GM18507 (cell line): ENCODE data around the gene SLC35F6.
"Not testable (repeated sequence)": the region's sequence is repeated elsewhere in the genome, so short reads cannot be mapped to it uniquely, and the experiment has no call there.

Source experiments
- DNase-seq: peaks from one replicate; pipeline ENCODE4 v3.0.0; 2011; ENCODE audit warnings: low read depth; ENCODE audit not compliant: insufficient read length; ENCODE audit errors: extremely low spot score
- FAIRE-seq: peaks from 2 replicates; lab custom pipeline; 2011; peaks lifted over from hg19 to GRCh38; lab: Jason Lieb, UNC

Gene SLC35F6

DNA sequence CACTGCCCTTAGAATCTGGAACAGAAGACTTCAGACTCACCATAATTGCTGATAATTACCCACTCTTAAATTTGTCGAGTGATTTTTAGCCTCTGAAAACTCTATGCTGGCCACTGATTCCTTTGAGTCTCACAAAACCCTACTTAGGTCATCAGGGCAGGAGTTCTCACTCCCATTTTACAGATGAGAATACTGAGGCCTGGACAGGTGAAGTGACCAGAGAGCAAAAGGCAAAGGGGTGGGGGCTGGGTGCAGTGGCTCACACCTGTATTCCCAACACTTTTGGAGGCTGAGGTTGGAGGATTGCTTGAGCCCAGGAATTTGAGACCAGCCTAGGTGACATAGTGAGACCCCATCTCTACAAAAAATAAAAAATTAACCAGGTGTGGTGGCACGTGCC is 34.8 kb upstream of the SLC35F6 start:
- DNase-seq (no peak), FAIRE-seq (no peak)

DNA sequence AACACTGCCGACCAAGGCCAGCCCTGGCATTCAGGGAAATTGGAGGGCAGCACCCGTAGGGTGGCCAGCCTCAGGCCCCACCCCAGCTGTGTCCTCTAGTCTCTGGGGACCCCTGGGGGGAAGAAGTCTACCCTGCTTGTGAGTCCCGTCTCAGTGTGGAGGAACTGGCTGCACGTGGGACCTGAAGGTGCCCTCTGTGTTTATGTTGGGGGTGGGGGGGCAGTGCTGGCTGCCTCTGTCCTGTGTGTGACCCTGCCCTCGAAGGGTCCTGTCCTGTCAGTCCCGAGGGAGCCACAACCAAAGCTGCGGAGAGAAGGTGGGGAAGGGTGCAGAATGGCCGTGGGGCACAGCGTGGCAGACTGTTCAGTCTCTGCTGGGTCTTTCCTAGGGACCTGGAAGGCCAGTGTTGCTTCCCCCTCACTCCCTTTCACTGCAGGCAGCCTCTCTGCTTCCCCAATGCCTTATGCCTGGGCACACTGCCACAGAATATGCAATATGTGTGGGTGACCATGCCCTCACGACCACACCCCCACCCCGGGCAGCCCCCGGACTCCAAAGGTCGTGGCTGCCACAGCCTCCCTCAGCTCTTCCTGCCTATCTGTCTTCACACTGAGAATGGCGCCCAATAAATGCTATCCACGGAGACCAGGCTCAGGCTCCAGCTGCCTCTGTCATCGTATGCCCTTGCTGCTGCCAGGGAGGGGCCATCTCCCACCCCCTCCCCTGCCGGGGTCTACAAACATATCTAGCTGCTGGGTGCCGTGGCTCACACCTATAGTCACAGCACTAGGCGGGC is 33.3 kb upstream of the SLC35F6 start:
- DNase-seq (no peak), FAIRE-seq (no peak)

DNA sequence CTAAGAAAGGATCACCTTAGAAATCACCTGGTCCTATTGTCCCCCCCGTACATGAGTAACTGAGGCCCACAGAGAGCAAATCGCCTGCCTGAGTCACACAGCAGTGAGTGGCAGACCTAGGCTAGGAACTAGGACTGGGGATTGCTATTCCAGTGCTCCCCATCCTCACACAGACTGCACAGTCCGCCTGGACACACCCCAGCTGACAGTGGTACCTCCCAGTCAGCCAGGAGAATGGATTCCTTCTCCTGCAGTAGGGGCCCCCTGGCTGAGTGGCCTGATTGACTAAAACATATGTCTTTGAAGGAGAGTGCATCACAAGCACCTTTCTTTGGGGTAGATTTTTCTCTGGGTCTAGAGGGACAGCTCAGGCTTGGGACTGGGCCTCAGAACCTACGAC is 32.4 kb upstream of the SLC35F6 start:
- FAIRE-seq (no peak), DNase-seq (no peak)

DNA sequence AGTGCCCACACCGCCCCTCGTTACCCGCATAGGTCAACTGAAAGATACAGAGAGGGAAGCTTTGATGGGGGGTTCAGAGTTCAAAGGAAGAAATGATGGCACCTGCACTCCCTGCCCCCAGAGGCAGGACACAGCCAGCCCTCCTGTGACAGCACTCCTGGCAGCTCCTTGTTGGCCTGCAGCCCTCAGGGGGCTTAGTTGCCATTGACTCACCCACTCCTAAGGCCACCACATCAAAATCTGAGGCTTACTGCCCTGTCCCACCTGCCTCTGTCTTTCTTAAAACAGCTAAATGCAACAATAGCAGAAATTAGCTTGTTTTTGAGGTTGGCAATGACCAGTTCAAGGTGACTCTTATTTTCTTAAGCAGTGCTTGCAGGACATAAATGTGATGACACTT is 31.6 kb upstream of the SLC35F6 start:
- FAIRE-seq: no peak
- DNase-seq: no peak

DNA sequence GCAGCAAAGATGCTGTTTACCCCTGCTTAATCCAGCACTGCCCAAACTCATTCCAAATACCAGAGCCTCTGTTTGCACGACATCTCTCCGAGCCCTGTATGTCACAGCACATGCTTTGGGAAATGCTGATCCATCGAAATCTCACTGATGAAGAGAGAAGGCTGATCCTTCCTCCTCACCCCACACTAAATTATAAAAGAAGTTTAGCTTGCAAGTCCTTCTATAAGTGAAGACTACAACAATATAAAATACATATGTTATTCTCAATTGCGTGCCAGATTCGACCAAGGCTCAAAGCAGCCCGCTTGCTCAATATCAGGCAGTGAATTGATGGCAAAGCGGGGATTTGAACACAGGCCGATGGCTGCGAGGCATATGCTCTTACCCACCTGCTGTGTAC is 30.7 kb upstream of the SLC35F6 start:
- FAIRE-seq: no peak
- no peak for DNase-seq

DNA sequence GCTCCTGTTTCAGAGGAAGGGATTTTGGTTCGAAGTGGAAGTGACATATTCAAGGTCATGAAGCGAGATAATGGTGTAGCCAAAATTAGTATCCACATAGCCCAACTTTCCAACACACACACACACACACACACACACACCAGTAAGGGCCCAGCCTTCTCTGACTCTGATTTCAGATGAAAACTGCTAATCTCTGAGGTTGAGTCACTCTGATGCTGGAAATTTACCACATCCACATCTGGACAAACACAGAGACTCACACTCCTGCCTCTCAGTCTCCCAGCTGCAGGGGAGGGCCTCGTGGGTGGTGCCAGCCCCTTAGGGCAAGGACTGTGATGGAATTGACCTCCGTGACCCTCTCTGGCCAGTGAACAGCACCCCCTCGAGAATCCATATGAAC is 29.0 kb upstream of the SLC35F6 start:
- DNase-seq (no peak), FAIRE-seq (no peak)

DNA sequence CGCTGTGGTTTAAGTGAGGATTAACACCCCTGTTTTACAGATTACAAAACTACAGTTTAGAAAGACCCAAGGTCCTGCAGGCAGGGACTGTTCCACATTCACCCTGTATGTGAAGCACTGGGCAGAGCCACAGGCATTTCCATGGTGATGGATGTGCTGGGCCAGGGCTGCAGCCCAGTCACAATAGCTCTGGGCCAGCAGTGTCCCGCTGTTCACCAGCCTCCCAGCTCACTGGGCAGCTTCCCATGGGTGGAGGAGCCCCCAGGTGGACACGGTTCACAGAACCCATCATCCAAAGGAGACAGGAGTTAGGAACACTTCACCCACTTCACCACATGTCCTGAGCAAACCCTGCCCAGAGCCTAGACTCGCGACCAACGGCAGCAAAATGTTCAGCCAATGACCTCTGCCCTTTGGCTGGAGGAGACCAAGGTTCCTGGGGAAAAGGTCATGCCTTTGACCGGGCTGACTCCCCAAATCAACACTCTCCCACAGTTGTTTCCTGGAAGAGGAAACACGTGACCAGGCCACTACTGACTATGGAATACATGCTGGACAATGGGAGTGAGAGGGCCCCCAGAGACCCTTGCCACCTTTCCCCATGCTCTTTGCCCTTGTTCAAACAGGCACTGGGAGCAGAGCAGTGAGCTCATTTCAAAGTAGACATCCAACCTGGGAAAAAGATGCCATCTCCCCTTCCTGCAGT is 28.0 kb upstream of the SLC35F6 start:
- FAIRE-seq: no peak
- DNase-seq: no peak

DNA sequence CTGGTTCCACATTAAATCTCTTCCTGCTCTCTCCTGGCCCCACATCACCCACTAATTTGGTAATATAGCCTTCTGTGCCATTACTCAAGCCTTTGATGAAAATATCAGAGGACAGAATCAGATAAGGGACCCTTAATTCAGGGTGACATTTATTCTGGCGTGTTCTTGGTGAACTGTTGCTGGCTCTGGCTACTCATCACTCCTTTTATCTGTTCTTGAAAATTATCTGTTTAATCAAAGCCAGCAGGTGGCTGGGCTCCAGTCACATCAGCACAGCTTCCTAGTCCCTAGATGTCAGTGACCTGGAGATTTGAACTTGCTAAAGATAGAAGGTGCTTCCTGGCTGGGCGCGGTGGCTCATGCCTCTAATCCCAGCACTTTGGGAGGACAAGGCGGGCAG is 26.9 kb upstream of the SLC35F6 start:
- DNase-seq (no peak), FAIRE-seq (no peak)

DNA sequence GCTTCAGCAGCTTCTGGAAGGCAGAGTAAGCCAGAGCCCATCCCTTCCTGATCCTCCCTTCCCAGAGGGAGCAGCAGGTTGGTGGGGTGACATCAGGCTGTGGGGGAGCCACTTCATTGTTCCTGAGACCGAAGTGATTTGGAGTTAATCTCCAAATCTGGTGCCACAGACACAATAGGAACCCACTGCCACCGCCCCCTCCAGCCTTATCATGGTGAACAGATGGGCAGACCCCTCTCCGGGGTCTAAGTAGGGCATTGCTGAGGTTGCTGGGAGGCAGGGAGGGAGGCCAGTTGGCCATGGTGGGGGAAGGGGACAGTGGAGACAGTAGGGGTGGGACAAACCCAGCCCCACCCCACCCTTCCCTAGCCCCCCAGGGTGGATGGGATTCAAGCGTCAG is 25.6 kb upstream of the SLC35F6 start:
- FAIRE-seq (no peak), DNase-seq (no peak)

DNA sequence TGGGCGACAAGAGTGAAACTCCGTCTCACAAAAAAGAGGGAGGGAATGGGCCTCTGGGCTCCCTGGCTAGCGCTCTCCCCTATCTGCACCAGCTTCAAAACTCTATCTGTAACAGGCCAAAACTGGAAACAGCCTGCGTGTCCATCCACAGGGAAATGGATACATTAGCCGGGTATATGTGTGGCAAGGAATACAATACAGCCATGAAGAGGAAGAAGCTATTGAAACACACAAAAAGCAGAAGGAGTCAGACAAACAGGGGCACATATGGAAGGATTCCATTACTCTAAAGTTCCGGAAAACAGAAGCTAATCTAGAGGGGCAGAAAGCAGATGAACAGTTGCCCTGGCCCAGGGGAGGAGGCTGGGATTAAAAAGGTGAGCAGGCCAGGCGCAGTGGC is 24.6 kb upstream of the SLC35F6 start:
- FAIRE-seq (no peak), DNase-seq (no peak)

DNA sequence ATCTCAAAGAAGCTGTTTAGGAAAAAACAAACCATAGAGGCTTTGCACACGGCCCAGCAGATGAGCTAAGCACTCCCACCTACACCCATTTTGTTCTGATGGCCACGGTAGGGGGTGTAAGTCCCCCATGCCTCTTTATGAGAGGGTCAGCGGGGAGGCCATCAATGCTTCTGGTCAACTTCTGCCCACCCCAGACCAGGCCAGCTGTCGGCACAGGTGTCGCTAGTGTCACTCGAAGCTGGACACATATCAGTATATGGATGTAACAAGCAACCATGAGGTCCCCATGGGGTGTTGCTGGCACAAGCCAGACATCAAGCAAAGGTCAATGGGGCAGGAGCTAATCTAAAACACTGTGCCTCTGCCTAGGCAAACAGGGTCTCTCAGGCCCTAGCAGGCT is 23.7 kb upstream of the SLC35F6 start:
- no peak for DNase-seq

DNA sequence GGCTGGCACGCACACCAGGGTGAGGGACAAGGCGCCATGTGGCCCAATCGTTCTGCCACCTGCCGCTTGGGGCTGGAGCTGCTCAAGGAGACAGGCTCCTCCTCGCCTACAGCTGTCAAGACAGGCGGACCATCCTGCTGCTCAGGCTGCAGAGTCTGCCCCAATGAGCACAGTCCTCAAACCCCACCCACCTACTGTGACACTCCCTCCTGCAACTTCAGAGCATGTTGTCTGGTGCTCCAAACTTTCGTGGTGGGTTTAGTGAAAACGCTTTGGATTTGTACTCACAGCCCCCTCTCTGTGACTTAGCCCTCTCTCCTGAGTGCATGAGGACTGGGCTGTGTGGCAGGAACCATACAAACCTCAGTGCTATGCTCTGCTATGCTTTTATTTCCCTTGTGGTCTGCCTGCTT is 23.2 kb upstream of the SLC35F6 start:
- FAIRE-seq (peak; percentile 24), DNase-seq (no peak)

More for the DNA sequence above, 23.7 kb upstream of the SLC35F6 start:
- FAIRE-seq: no peak

DNA sequence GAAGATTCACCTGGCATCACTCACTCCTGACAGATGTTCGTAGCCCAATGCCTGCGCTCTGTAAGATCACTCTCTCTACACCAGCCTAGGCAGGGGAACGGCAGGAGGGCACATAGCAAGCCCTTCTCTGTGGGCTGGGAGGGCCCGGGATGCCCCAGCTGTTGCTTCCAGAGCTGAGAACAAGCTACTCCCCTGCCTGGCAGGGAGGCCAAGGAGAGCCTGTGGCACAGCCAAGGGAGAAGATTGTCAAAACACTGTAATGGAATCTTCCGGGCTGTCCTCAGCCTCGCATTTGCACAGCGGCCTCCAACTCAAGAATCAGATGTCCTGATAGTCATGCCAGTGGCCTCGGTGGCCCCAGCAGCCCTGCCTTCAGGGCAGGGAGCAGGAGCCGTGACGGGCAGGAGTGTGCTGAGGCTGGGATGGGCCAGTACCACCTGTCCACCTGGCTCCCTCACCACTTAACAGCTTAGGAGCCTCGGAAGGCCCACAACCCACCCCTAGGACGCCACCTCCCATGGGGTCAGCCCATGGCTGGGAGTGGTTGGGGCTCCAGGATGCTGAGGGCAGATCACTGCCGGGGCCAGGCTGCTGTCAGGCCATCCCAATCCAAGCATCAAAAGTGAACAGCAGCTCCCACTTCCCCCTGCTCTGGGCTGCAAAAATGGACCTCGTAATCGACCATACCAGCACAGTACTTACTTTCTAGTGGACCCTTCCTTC is 21.9 kb upstream of the SLC35F6 start:
- DNase-seq (no peak), FAIRE-seq (no peak)

DNA sequence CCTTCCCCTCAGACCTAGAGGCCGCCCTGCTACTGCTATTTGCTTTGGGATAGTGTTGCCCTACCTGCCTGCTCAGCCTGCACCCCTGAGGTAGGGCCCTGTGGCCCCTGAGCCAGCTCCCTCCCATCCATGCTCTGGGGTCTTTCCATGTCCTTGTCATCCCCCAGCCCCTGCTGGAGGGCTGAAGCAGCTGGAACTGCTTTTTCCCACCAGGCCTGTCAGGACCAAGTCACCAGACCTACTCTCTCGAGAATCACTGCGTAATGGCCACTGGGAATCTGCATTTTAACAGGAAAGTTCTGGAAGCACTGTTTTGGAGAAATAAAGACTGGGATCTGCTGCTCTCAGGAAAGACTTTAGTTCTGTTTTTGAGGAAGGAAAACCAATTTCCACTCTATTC is 20.2 kb upstream of the SLC35F6 start:
- FAIRE-seq (no peak), DNase-seq (no peak)

DNA sequence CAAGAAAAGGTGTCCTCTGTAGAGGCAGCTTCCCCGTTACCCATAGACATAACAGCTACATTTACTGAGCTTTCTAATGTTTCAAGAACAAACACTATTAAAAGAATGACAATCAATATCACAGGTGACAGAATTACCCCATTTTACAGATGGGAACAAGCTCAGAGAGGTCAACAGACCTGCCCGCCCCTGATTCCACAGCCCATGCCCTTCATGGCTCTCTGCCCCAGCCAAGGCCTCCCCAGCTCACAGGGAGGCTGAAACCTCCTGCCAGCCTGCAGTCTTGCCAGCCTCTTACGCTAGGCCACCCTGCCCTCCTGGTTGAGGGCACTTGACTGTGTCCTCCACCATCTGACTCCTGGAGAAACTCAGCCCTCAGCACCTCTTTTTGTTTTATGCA is 19.1 kb upstream of the SLC35F6 start:
- FAIRE-seq (no peak), DNase-seq (no peak)

DNA sequence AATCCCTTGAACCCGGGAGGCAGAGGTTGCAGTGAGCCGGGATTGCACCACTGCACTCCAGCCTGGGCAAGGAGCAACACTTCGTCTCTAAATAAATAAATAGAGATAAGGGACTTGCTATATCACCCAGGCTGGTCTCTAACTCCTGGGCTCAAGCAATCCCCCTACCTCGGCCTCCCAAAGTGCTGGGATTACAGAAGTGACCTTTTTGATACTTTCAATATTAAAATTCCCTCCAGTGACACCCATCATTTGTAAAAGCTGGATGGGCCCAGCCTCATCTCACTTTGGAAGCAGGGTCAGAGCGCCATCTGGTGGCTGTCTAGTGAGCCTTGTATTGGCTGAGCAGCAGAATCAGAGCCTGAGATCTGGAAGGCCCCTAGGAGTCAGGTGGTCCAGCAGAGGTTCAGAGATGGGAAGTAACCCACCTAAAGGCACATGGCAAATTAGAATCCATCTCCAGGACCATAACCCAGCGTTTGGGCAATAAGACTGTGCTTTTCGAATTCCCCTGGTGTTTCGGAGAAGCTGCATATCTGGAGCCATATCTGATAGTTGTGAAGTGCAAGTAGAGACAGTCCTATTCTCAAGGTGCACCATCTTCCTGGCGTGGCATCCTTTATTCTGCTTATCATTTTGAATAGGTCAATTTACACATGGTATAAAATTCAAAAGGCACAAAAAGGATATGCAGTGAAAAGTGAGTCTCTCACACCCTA is 18.3 kb upstream of the SLC35F6 start:
- DNase-seq (peak; percentile 58), FAIRE-seq (peak; percentile 79)

DNA sequence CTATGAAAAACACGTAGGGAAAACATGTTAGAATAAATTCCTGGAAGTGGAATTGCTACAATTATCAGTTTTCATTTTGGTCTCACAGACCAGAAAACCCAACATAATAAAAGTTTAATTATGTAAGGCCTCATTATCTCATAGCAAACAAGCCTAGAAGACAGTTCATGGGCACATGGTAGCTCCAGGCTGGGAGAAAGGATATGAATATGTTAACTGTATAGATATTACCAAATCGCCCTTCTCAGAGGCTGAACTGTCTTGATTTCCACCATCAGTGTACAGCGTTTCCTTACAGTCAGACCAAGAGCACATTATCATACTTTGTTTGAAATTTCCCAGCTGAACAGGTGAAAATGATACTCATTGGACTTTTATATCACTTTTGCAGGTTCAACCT is 17.1 kb upstream of the SLC35F6 start:
- DNase-seq (no peak), FAIRE-seq (no peak)

DNA sequence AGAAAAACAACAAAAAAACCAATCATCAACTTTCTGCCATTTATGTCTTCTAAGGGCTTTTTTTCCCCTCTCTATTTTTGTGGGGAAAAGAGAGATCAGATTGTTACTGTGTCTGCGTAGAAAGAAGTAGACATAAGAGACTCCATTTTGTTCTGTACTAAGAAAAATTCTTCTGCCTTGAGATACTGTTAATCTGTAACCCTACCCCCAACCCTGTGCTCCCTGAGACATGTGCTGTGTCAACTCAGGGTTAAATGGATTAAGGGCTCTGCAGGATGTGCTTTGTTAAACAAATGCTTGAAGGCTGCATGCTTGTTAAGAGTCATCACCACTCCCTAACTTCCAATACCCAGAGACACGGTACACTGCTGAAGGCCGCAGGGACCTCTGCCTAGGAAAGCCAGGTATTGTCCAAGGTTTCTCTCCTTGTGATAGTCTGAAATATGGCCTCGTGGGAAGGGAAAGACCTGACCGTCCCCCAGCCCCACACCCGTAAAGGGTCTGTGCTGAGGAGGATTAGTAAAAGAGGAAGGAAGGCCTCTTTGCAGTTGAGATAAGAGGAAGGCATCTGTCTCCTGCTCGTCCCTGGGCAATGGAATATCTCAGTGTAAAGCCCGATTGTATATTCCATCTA is 14.2 kb upstream of the SLC35F6 start:
- FAIRE-seq: not testable (repeated sequence)

DNA sequence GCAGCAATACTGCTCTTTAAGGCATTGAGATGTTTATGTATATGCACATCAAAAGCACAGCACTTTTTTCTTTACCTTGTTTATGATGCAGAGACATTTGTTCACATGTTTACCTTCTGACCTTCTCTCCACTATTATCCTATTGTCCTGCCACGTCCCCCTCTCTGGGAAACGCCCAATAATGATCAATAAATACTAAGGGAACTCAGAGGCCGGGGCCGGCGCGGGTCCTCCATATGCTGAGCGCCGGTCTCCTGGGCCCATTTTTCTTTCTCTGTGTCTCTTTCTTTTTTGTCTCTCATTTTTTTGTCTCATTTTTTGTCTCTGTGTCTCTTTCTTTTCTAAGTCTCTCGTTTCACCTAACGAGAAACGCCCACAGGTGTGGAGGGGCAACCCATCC is 13.6 kb upstream of the SLC35F6 start:
- not testable (repeated sequence) for FAIRE-seq

More for the DNA sequence above, 14.2 kb upstream of the SLC35F6 start:
- not testable (repeated sequence) for DNase-seq

More for the DNA sequence above, 13.6 kb upstream of the SLC35F6 start:
- DNase-seq: not testable (repeated sequence)
